ENCODE measurements around the gene PDXK.

PDXK gene

DNA sequence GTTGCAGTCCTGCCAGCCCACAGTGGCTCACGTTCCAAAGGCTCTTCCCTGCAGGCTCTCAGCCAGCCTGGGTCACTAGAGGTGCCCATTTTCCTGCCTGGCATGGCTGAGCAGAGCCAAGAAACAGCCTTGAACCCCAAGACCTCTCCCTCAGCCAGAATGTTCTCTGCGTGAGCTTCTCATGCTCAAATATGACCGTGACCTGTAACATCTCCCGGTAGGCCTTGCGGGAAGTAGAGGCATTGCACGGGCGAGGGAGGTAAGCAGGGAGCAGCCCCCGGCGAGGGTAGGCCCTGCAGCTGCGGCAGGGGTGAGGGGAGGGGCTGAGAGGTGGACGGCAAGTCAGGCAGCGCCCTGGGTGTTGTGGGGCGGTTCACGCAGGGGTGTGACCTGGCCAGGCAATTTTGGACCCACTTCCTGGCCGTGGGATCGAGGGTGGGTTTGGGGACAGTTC lies 90.4 kb downstream of the PDXK start:
- no peaks in the 10 kb centered on the region for H3K79me2 ChIP-seq (ENCODE audit: insufficient read depth, low read length)
- H3K9ac ChIP-seq (ENCODE audit: low read length), result no peak overlapping the region
- TF ChIP-seq, protein P1, sequence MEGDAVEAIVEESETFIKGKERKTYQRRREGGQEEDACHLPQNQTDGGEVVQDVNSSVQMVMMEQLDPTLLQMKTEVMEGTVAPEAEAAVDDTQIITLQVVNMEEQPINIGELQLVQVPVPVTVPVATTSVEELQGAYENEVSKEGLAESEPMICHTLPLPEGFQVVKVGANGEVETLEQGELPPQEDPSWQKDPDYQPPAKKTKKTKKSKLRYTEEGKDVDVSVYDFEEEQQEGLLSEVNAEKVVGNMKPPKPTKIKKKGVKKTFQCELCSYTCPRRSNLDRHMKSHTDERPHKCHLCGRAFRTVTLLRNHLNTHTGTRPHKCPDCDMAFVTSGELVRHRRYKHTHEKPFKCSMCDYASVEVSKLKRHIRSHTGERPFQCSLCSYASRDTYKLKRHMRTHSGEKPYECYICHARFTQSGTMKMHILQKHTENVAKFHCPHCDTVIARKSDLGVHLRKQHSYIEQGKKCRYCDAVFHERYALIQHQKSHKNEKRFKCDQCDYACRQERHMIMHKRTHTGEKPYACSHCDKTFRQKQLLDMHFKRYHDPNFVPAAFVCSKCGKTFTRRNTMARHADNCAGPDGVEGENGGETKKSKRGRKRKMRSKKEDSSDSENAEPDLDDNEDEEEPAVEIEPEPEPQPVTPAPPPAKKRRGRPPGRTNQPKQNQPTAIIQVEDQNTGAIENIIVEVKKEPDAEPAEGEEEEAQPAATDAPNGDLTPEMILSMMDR (IDR thresholded peaks at IDR 0.05; ENCODE audit: insufficient read depth, low read length, poor library complexity, severe bottlenecking), result no peak
- TF ChIP-seq EZH2phosphoT487 (conservative IDR thresholded peaks at IDR 0.05; ENCODE audit: low read length), result no peak
- H3F3A ChIP-seq (ENCODE audit: insufficient read depth), result peaks cover 8% of the 10 kb centered on the region
- no peaks in the 10 kb centered on the region for H3K27me3 ChIP-seq (ENCODE audit: low read length)
- no peaks in the 10 kb centered on the region for H3K9me2 ChIP-seq (replicated peaks; ENCODE audit: insufficient read depth, low read length)
- H3K27ac ChIP-seq (ENCODE audit: low read depth, low read length), result no peak overlapping the region
- H2AFZ ChIP-seq (ENCODE audit: low read depth, low read length, severe bottlenecking), result no peak overlapping the region
- H3K4me3 ChIP-seq (ENCODE audit: insufficient read depth, low read length, poor library complexity, severe bottlenecking), result no peak overlapping the region
- no peak overlapping the region for H3K4me2 ChIP-seq (ENCODE audit: low read depth, low read length, poor library complexity, severe bottlenecking)
- H4K20me1 ChIP-seq (ENCODE audit: low read depth, low read length), result no peaks in the 10 kb centered on the region
- H3K36me3 ChIP-seq (ENCODE audit: low read length), result no peaks in the 10 kb centered on the region
- no peaks in the 10 kb centered on the region for H3K9me3 ChIP-seq (ENCODE audit: insufficient read depth, low read length)

DNA sequence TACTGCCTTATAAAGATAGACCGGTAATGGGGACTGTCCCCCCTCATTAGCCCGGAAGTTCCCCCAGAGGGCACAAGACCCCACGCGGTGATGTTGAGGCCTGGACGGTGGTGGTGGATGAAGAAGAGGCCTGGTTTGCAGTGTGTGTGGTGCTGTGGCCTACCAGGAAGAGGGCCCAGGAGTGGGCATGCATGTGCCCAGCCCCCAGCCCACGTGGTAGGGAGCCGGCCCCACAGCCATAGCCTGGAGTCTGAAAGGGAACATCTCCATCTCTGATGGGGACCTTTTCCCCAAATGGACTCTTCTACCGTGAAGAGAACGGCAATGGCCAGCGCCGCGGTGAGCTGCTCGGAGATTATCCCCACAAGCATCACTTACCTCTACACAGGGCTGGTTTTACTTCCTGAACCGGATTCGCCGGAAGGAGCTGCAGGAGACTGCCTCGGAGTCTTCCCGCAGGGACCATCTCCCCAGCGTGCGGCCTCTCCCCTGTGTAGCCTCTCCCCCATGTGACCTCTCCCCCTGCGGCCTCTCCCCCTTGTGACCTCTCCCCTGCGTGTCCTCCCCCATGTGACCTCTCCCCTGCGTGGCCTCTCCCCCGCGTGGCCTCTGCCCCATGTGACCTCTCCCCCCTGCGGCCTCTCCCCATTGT lies 91.0 kb downstream of the PDXK start:
- Histone ChIP-seq H3K79me2 (ENCODE audit: insufficient read depth, low read length) (no peaks in the 10 kb centered on the region), H3K27me3 (ENCODE audit: low read length) (no peaks in the 10 kb centered on the region), H3K4me2 (ENCODE audit: low read depth, low read length, poor library complexity, severe bottlenecking) (no peak overlapping the region), H3K4me3 (ENCODE audit: insufficient read depth, low read length, poor library complexity, severe bottlenecking) (no peak overlapping the region), H3K9me3 (ENCODE audit: insufficient read depth, low read length) (no peaks in the 10 kb centered on the region), H4K20me1 (ENCODE audit: low read depth, low read length) (no peaks in the 10 kb centered on the region), H3K9me2 (replicated peaks; ENCODE audit: insufficient read depth, low read length) (no peaks in the 10 kb centered on the region), H3K27ac (ENCODE audit: low read depth, low read length) (no peak overlapping the region), H3K9ac (ENCODE audit: low read length) (no peak overlapping the region), H2AFZ (ENCODE audit: low read depth, low read length, severe bottlenecking) (no peak overlapping the region), H3F3A (ENCODE audit: insufficient read depth) (peaks cover 8% of the 10 kb centered on the region), H3K36me3 (ENCODE audit: low read length) (no peaks in the 10 kb centered on the region)
- TF ChIP-seq, protein P1 (IDR thresholded peaks at IDR 0.05; ENCODE audit: insufficient read depth, low read length, poor library complexity, severe bottlenecking), result no peak
- no peak for TF ChIP-seq EZH2phosphoT487 (conservative IDR thresholded peaks at IDR 0.05; ENCODE audit: low read length)

DNA sequence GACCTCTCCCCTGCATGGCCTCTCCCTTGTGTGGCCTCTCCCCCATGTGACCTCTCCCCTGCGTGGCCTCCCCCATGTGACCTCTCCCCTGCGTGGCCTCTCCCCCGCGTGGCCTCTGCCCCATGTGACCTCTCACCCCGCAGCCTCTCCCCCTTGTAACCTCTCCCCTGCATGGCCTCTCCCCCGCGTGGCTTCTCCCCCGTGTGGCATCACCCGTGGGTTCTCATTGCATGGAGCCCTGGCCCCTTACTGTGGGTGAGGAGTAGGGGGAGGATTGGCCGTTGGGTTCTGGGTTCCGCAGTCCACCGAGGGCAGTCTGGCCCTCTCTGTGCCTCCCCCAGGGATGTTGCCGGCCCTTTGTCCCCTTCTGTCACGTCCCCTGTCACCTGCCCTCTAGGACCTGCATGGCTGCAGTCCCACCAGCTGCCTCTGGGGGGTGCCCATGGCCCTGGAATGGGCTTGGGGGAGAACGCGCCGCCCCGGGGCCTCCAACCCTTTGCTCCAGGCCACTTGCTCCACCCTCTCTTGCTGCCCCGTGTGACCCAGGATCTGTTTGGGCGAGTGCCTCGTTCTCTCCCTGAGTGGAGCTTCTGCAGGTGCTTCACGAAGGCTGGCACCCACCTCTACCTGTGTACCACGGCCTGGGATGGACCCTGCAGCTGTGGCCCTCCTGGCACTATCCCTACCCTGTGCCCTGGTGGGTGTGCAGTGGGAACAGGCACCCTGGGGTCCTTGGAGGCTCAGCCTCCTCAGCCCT lies 91.8 kb downstream of the PDXK start:
- Histone ChIP-seq H4K20me1 (ENCODE audit: low read depth, low read length) (no peaks in the 10 kb centered on the region), H2AFZ (ENCODE audit: low read depth, low read length, severe bottlenecking) (no peak overlapping the region), H3K27ac (ENCODE audit: low read depth, low read length) (no peak overlapping the region), H3K36me3 (ENCODE audit: low read length) (no peaks in the 10 kb centered on the region), H3K9me3 (ENCODE audit: insufficient read depth, low read length) (no peaks in the 10 kb centered on the region), H3K27me3 (ENCODE audit: low read length) (no peaks in the 10 kb centered on the region), H3K9ac (ENCODE audit: low read length) (no peak overlapping the region), H3K9me2 (replicated peaks; ENCODE audit: insufficient read depth, low read length) (no peaks in the 10 kb centered on the region), H3K79me2 (ENCODE audit: insufficient read depth, low read length) (no peaks in the 10 kb centered on the region), H3K4me2 (ENCODE audit: low read depth, low read length, poor library complexity, severe bottlenecking) (no peak overlapping the region), H3F3A (ENCODE audit: insufficient read depth) (peaks cover 2% of the 10 kb centered on the region; the same call in 1 of the 2 replicates), H3K4me3 (ENCODE audit: insufficient read depth, low read length, poor library complexity, severe bottlenecking) (no peak overlapping the region)
- TF ChIP-seq EZH2phosphoT487 (conservative IDR thresholded peaks at IDR 0.05; ENCODE audit: low read length), result no peak
- TF ChIP-seq, protein P1 (IDR thresholded peaks at IDR 0.05; ENCODE audit: insufficient read depth, low read length, poor library complexity, severe bottlenecking), result peak; percentile 95
